OCI-M2 (cell line): ENCODE results near the gene VDR.
A peak's percentile ranks its signal among the peaks of the same experiment; 100 is the strongest.

Experiments used
- DNase-seq: peaks from one replicate; lab custom pipeline; 2025; ENCODE audit not compliant: unreplicated experiment; lab: John Stamatoyannopoulos, UW

VDR gene

DNA sequence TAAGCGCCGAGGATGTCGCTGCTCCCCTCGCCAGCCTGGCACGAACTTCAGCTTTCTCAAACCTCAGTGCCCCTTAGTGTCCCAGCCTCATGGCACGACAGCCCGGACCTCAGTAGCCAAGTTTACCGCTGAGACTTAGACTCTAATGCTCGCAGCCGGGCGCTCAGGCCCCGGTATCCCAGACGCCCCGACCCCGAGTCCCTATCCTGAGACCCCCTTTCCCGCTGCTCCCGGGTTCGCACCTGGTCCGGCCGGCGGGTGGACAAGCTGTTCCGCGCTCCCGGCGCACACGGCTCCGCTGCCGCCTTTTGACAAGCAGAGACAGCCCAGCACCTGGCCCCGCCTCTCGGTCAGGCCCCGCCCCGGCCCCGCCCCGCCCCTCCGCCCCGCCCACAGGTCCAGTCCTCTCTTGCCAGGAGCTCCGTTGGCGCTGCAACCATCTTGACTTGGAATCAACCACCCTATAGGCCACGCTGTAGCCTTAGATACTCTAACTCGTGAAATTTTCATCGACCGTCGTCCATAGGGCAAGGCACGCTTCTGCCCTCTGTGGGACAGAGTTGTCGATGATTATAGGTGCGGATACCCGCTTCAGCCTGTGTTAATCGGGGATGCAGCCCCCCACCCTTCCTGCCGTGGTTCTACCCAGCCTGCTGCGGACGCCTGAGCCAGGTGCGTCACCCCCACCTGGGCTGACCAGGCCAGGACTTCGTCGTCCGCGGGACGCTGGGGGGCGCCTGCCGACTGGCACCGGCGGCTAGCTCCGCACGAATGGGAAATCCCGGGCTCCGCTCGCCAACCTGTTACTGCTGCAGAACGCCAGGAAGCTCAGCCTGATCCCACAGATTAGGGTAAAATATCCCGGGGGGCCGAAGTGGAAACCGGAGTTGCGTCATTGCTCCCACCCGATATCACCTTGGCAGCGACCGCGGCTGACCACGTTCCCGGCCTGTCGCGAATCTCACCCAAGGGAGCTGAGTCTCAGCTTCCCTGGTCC is at the start of gene VDR:
Gene VDR (minus strand): TSS at position 282 of the 997 bp plus-strand sequence. CDS start 25,881 bp downstream, outside the sequence.
- no peak for DNase-seq

GRCh38 chr12:47954058-47954457 is 49.3 kb upstream of the VDR start:
- DNase-seq: no peak

GRCh38 chr12:47950856-47951468 is 46.2 kb upstream of the VDR start:
- DNase-seq: no peak

- DNase-seq: peak; percentile 7
Measured at GRCh38 chr12:47949441-47950341, 44.9 kb upstream of the VDR start.

DNA sequence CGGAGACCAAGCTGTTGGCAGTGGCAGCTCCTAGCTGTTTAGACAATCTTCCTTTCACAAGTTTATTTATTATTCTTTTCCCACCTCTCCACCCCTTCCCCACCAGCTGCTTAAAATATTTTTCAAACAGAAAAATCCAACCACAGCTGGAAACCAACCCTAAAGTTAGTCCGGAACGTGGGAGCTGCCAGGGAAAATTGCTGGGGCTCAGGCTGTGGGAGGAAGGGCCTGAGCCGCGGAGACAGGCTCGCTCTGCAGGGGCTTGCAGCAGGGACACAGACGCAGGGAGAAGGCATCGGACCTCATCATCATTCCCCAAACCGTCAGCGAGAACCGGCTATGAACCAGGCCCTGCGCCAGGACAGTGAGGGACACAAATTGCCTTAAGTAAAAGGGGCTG is 42.5 kb upstream of the VDR start:
- DNase-seq: no peak

DNA sequence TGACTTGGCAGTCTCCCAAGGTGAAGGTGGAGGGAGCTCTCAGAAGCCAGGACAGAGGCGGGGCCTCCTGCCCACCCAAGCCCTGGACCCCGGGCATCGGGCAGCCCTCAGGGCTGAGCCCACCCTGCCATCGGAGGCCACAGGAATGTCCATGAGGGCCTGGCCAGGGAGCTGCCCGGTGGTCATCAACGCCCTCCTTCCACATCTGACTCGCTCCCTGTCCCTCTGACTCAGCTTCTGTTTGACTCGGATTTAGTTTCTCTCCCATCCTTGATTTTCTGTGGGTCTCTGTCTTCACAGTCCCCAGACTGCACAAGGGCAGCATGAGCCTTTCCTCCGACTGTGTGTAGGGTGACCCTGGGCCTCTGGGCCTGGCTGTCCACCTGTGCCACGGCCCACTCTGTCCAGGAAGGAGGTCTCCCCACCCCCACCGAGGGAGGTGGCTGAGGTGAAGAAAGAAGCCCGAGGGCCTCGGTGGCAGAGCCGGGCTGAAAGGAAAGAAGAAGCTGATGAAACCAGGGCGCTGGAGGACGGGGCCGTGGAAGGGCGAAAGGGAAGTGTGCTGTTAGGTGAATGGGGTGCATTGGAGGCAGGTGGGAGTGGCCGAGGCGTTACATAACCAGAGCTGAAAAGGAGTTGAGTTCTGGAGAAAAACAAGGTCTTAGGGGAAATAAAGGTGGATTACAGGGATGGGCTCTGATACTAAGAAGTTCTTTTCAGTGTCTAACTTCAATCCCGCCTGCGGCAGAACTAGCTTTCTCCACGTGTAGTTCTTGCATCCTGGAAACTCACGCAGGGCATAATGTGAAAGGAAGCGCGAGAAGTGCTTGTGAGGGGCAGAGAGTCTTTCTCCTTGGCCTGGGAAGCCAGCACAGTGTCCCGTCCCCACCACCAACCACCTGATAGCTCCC is 41.9 kb upstream of the VDR start:
- DNase-seq: no peak

GRCh38 chr12:47945341-47945728 is 40.5 kb upstream of the VDR start:
- no peak for DNase-seq

GRCh38 chr12:47944685-47945340 is 40.0 kb upstream of the VDR start:
- DNase-seq: no peak

GRCh38 chr12:47943623-47944340 is 39.0 kb upstream of the VDR start:
- no peak for DNase-seq

DNA sequence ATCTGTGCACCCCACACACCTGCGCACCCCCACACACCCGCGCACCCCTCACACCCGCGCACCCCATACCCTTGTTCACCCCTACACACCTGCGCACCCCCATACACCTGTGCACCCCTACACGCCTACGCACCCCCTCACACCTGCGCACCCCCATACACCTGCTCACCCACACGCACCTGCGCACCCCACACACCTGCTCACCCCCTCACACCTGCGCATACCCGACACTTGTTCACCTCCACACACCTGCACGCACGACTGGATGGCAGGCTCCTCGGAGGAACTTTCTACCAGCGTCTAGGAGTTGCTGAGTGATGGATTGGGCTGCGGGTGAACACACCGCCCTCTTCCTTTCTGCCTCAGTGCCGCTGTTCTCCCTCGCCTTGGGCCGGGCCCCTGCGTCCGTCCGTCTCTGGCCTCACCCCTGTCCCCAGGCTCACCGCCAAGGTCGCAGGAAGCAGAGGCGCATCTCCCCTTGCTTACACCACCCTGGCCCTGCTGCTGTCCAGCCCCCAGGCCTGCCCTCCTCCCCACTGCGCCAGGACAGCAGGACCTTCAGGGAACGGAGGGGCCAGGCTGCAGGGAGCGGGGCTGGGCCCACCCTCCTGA is 37.9 kb upstream of the VDR start:
- no peak for DNase-seq

- DNase-seq: no peak
Measured at GRCh38 chr12:47941871-47942613, 37.2 kb upstream of the VDR start.

DNA sequence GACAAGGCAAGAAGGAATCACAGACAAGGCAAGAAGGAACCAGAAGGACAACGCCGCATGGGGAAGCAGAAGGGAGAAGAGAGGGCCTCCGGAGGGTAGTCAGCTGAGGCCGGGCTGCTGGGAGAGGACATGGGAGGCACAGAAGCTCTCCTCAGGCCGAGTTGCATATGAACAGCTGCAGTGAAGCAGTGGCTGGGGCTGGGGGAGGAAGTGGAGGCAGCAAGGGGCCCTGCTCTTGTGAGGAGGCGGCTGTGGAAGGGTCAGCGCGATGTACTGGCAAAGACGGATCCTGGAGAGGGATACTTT is 36.6 kb upstream of the VDR start:
- no peak for DNase-seq

DNA sequence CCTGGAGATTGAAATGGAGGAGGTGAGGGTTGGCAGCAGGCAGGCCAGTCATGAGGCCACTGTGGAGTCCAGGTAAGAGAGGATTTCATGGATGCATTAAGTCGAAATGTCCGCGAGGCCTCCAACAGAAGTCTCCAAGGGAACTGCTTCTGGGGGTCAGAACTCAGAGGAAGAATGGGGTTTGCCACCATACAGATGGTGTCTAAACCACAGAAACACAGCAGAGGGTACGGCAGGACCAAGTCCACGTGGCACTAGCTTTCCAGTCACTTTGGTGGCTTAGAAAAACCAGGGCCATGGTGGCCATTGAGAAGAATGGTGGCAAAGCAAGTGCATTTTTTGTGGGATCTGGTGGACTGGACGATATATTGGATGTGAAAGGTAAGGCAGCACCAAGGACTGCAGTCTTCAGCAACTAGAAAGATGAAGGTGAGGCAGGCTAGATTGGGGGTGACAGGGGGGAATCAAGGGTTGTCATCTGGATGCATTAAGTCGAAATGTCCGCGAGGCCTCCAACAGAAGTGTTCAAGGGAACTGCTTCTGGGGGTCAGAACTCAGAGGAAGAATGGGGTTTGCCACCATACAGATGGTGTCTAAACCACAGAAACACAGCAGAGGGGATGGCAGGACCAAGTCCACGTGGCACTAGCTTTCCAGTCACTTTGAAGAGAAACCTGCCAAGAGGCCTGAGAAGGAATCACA is 36.1 kb upstream of the VDR start:
- DNase-seq: no peak

DNA sequence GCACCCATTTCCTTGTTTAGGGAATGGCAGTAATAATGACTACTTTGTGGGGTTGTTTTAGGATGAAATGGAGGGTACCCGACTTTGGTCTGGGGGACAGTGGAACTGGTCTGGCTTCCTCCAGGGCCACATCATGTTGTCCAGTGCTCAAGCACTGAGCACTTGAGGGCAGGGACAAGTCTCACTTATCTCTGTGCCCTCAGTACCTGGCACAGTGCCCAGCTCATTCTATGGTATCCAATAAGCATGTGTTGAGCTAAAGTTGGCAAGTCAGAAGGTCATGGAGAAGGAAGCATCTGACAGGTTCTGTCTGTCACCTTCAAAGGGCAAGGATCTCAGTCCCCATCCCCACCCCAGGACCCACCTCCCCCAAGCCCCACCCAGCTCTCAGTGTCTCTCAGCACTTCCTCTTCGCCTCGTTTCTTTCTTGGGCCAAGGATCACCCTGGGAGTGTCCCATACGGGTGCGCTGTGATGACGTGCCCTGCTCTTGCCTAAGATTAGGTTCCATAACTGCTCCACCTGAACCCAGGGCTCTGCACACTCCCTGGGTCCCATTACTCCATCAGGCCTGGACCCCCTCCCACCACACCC is 34.3 kb upstream of the VDR start:
- no peak for DNase-seq

DNA sequence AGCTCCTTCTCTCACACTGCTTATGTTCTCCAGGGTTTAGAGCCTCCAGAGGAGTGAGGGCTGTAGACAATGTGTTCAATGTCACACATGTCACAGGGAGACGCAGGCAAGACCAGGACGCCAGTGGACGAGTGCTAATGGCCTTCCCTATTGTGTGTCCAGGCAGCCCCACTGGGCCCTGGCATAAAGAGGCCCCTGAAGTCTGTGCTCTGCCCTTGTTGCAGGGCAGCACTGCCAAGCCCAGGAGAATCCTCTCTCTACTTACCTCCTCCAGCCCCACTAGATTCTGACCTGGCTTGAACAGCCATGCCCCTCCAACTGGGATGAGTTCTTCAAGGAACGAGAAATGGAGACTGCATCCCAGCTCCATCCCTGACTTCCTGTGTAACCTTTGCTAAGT is 33.8 kb upstream of the VDR start:
- DNase-seq: no peak

DNA sequence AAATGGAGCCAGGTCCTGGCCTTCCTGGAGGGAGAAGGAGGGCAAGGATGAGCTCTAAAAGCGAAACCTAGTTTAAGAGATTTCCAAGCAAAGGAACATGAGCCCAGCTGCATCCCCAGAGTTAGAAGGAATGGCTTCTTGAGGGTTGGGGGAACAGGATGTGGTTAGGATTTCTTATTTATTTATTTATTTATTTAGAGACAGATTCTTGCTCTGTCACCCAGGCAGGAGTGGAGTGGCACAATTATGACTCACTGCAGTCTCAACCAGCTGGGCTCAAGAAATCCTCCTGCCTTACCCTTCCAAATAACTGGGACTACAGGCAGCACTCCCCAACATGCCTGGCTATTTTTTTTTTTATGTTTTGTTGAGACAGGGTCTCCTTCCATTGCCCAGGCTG is 33.3 kb upstream of the VDR start:
- DNase-seq: no peak

DNA sequence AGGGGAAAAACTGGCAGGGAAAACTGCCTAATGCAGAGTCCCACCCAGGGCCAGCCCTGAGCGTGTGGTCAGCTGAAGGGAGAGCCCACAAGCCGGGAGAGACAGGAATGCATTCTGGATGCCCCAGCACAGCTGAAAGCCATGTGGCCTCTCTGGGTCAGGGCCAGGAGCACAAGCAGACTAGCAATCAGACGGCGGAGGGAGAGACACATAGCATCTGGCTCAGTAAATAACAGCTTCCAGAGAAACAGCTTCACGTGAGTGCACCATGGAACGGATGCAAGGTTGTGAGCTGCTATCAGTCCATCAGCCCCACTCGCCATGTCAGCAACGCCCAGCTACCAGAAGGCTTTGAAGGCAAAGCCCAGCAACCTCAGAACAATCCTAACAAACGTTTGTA is 30.4 kb upstream of the VDR start:
- no peak for DNase-seq
